GM12878 (cell line): ENCODE data around the gene PPP1R1B. TPM values are rescaled to one million over a fixed set of nuclear protein-coding genes. Genes with fewer than 3 reads are reported as not detected.

Source experiments
- ATAC-seq: fragments of 200-7000 bp; cut with Tn5 transposase; 3 replicates; pipeline ENCODE4 v1.9.1; 2020; ENCODE audit warnings: mild to moderate bottlenecking, moderate library complexity
- BruUV-seq: library from RNA; stranded (reverse); fragments of 400-500 nt; replicated peaks from 2 replicates; lab custom pipeline; 2021; lab: Mats Ljungman, UMichigan
- CTCF ChIA-PET: fragments of 300-600 bp; sonication (Branson Sonifier 250); formaldehyde crosslinking; extraction: SDS; loops from one replicate; lab custom pipeline; 2021; ENCODE audit warnings: inconsistent platforms; lab: Yijun Ruan, JAX
- POLR2A ChIA-PET: fragments of 350-600 bp; formaldehyde crosslinking; extraction: SDS; loops from one replicate; lab custom pipeline; 2021; ENCODE audit warnings: inconsistent platforms; lab: Charles Lee
- RAD21 ChIA-PET: fragments of 300-600 bp; sonication (Branson Sonifier 250); formaldehyde crosslinking; loops from one replicate; lab custom pipeline; 2023; ENCODE audit warnings: antibody characterized with exemption; ENCODE audit not compliant: unreplicated experiment; lab: Charles Lee
- SMC1A ChIA-PET: fragments of 300-600 bp; sonication (Branson Sonifier 250); formaldehyde crosslinking; loops from one replicate; lab custom pipeline; 2023; ENCODE audit not compliant: unreplicated experiment, uncharacterized antibody; lab: Charles Lee
- DNase-seq: peaks from one replicate; pipeline ENCODE4 v3.0.0-alpha.2; 2011; ENCODE audit warnings: low read depth, low spot score
- FAIRE-seq: peaks from 3 replicates; lab custom pipeline; 2011; peaks lifted over from hg19 to GRCh38; lab: Jason Lieb, UNC
- H2AFZ ChIP-seq: 2 replicates; pipeline ENCODE4 v1.6.0; 2011; ENCODE audit warnings: low read depth, low read length, control low read depth; ENCODE audit not compliant: control insufficient read depth
- H3K27ac ChIP-seq: 2 replicates; pipeline ENCODE4 v1.5.1; 2011; ENCODE audit warnings: control low read depth; ENCODE audit not compliant: control insufficient read depth, insufficient read depth
- H3K27me3 ChIP-seq, 2 experiments: replicated peaks in 1 of 2; 2 replicates each; pipeline versions ENCODE4 v1.6.0 to v1.6.1; 2011; ENCODE audit warnings: low read length in 1 of 2; ENCODE audit not compliant: control insufficient read depth in 2 of 2, insufficient read depth in 2 of 2
- H3K36me3 ChIP-seq, 2 experiments: 2 replicates each; pipeline ENCODE4 v1.5.1; 2011; ENCODE audit warnings: low read length in 1 of 2; ENCODE audit not compliant: control insufficient read depth in 2 of 2, insufficient read depth in 2 of 2
- H3K4me1 ChIP-seq: 2 replicates; pipeline ENCODE4 v1.6.1; 2011; ENCODE audit warnings: mild to moderate bottlenecking, low read length, moderate library complexity, mixed read lengths; ENCODE audit not compliant: control insufficient read depth, insufficient read depth
- H3K4me2 ChIP-seq: 2 replicates; pipeline ENCODE4 v1.6.0; 2011; ENCODE audit warnings: control low read depth; ENCODE audit not compliant: control insufficient read depth, insufficient read depth
- H3K4me3 ChIP-seq: fragments of 200-600 bp; sonication (generic); 2 replicates; pipeline ENCODE4 v1.5.1; 2016
- H3K79me2 ChIP-seq: 2 replicates; pipeline ENCODE4 v1.6.0; 2011; ENCODE audit warnings: low read length; ENCODE audit not compliant: control insufficient read depth, insufficient read depth
- H3K9ac ChIP-seq: 2 replicates; pipeline ENCODE4 v1.8.0; 2011; ENCODE audit warnings: low read length, control low read depth, mixed read lengths; ENCODE audit not compliant: control insufficient read depth, insufficient read depth
- H3K9me3 ChIP-seq: replicated peaks from 3 replicates; pipeline ENCODE4 v1.5.1; 2011; ENCODE audit warnings: mild to moderate bottlenecking, low read length; ENCODE audit not compliant: control insufficient read depth, insufficient read depth
- H4K20me1 ChIP-seq: 2 replicates; pipeline ENCODE4 v1.6.0; 2011; ENCODE audit not compliant: control insufficient read depth, insufficient read depth
- EGR1 ChIP-seq, 2 experiments: IDR thresholded peaks; 1 replicate in 1 of 2; 2 replicates in 1 of 2; pipeline ENCODE4 v1.6.1; 2011 to 2012; ENCODE audit warnings: low read depth in 2 of 2, low read length in 2 of 2, borderline replicate concordance in 1 of 2, mild to moderate bottlenecking in 1 of 2, moderate library complexity in 1 of 2
- HDAC6 ChIP-seq: fragments of 200-600 bp; sonication (generic); IDR thresholded peaks from one replicate; pipeline ENCODE4 v1.8.0; 2017; ENCODE audit warnings: antibody characterized with exemption; ENCODE audit not compliant: unreplicated experiment
- IRF4 ChIP-seq: IDR thresholded peaks from 2 replicates; pipeline ENCODE4 v1.6.1; 2011; ENCODE audit warnings: low read depth, low read length
- MAX ChIP-seq: IDR thresholded peaks from 2 replicates; pipeline ENCODE4 v1.6.1; 2012; ENCODE audit warnings: low read depth, low read length, improper control_type of control experiment
- NFYB ChIP-seq: IDR thresholded peaks from 2 replicates; pipeline ENCODE4 v1.6.1; 2011; ENCODE audit warnings: low read depth, mild to moderate bottlenecking, low read length, improper control_type of control experiment, moderate library complexity; ENCODE audit not compliant: insufficient read depth
- NR2C1 ChIP-seq: fragments of 450-650 bp; IDR thresholded peaks from 2 replicates; pipeline ENCODE4 v1.6.1; 2017; ENCODE audit warnings: antibody characterized with exemption, mild to moderate bottlenecking, moderate library complexity
- POU2F2 ChIP-seq: IDR thresholded peaks from 3 replicates; pipeline ENCODE4 v1.6.1; 2011; ENCODE audit warnings: low read depth, mild to moderate bottlenecking, low read length, borderline replicate concordance
- TCF3 ChIP-seq: IDR thresholded peaks from 2 replicates; pipeline ENCODE4 v1.6.1; 2012; ENCODE audit warnings: low read depth, mild to moderate bottlenecking, low read length, borderline replicate concordance; ENCODE audit not compliant: insufficient read depth
- ZNF622 ChIP-seq: fragments of 450-650 bp; IDR thresholded peaks from 2 replicates; pipeline ENCODE4 v1.6.1; 2017; ENCODE audit warnings: mild to moderate bottlenecking, inconsistent platforms
- WGBS: methylation state at CpG from one replicate; pipeline ENCODE4 v1.1.6; 2016; ENCODE audit warnings: low lambda C conversion rate; ENCODE audit not compliant: insufficient replicate concordance, insufficient coverage; ENCODE audit errors: missing lambda C conversion rate; 5-methylcytosine and 5-hydroxymethylcytosine counted together
- in situ Hi-C: fragments of 300-500 bp; cut with MboI; formaldehyde crosslinking; loops from 9 replicates; pipeline ENCODE4 v1.14.3; 2018; ENCODE audit warnings: mixed read lengths
- intact Hi-C: fragments of 100-400 bp; cut with micrococcal nuclease; formaldehyde crosslinking; loops from one replicate; pipeline ENCODE4 v1.14.2; 2022; ENCODE audit not compliant: unreplicated experiment
- polyA plus RNA-seq, 11 experiments: library from polyadenylated mRNA; depleted of rRNA in 4 of 11; unstranded in 6 of 11; stranded (reverse) in 5 of 11; fragments of >200 nt; fragmentation: Nextera tagmentation in 4 of 11; fragmentation: Illumina TruSeq in 1 of 11; extraction: Ambion mirVana in 4 of 11; extraction: Trizol in 1 of 11; gene quantifications; 1 replicate in 1 of 11; 2 replicates in 10 of 11; pipeline versions ENCODE4 v1.2.1 to v1.2.3, GENCODE V29; 2011 to 2016; ENCODE audit warnings: inconsistent platforms in 2 of 11, missing spikeins in 2 of 11, low read depth in 1 of 11
- total RNA-seq, 4 experiments: library from RNA; depleted of rRNA in 3 of 4; stranded (reverse); fragments of >200 nt in 3 of 4; fragmentation: Illumina TruSeq in 1 of 4; extraction: Trizol in 1 of 4; gene quantifications; 2 replicates each; pipeline versions ENCODE4 v1.2.1 to v1.2.3, GENCODE V29; 2013 to 2021
- TF ChIP-seq, protein P1 (sequence below): fragments of 150-350 bp; IDR thresholded peaks from 2 replicates; pipeline ENCODE4 v1.6.1; 2016; ENCODE audit warnings: low read depth, low read length

PPP1R1B gene
- total and polyA plus RNA-seq, 10 of the 15 experiments (the other 5 are each of a cell fraction or from before 2014, with no cell fraction given): 0.08 TPM; not detected in 9

- peak; percentile 54; the same call in 1 of the 2 replicates for TF ChIP-seq NFYB
Observed at GRCh38 chr17:39617446-39618245, 9.1 kb upstream of the PPP1R1B start (continued).

DNA sequence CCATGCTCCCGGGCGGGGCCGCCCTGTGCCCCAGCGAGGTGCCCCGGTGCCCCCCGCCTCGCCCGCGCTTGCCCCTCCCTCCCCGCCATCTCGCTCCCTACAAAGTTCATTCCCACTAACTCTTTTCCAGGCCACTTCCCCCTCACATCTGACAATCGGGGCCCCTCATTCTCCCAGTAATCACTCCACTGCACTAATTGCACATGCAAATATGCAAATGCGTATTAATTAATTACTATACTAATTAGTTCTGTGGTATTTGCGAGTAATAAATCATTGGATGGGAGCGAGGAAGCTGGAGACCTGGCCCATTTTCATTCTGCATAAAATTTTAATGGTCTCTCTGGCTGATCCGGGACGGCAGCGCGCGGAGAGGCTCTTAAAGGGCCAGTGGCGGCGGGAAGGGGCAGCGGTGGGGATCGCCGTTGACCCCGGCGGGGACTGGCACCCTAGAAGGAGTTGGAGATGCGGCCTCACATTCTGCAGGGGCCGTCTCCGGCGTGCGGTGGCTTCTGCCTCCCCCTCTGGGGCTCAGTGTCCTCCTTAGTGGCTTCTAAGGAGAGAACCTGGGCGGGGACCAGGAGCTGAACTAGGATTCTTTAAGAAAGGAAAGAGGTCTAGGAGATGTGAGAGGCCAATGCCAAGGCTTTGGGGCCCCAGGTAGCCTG is 8.4 kb upstream of the PPP1R1B start:
- SMC1A ChIA-PET: interaction anchor here (0.7 to 1.7 kb wide), 5 partner anchors 31 to 244 kb away, joined by 3 to 8 read pairs (median 3); no protein-coding TSS in a partner anchor
- ATAC-seq (no peak), DNase-seq (no peak), FAIRE-seq (no peak)
- Histone ChIP-seq H3K9me3 (no peaks in the 10 kb centered on the region), H2AFZ (peak overlapping the region; percentile 17; the same call in 1 of the 2 replicates), H4K20me1 (no peaks in the 10 kb centered on the region), H3K4me2 (peak overlapping the region; percentile 89), H3K79me2 (no peaks in the 10 kb centered on the region), H3K4me1 (peaks cover 5% of the 10 kb centered on the region), H3K27ac (no peak overlapping the region), H3K9ac (no peak overlapping the region), H3K36me3 (no peaks in the 10 kb centered on the region), H3K27me3 (no peaks in the 10 kb centered on the region; a peak in 2 of 4 replicates), H3K4me3 (no peak overlapping the region; the same call in 1 of the 2 replicates)
- intact Hi-C loops: no loop called here
- WGBS: 25% methylated on average over 24 of the region's 33 CpGs
- in situ Hi-C loops: no loop called here
- no TSS peak for BruUV-seq
- CTCF ChIA-PET: interaction anchor here (0.8 to 8.9 kb wide), 9 partner anchors 19 to 362 kb away, joined by 3 to 225 read pairs (median 12); partner anchors contain the start of genes MIEN1, PGAP3, PNMT and PSMD3
- POLR2A ChIA-PET: no interaction called here
- RAD21 ChIA-PET: interaction anchor here (5.6 kb wide), 1 partner anchor 68 kb away, joined by 54 read pairs; no protein-coding TSS in a partner anchor
- TF ChIP-seq MAX (no peak), HDAC6 (no peak), EGR1 (IDR thresholded peaks at IDR 0.05; ENCODE audit: borderline replicate concordance in 1 of 2, low read depth in 2 of 2, low read length in 2 of 2) (no peak), TCF3 (no peak), NR2C1 (no peak), IRF4 (no peak), ZNF622 (no peak), POU2F2 (peak; percentile 81; the same call in 1 of the 3 replicates)
- TF ChIP-seq, protein P1, sequence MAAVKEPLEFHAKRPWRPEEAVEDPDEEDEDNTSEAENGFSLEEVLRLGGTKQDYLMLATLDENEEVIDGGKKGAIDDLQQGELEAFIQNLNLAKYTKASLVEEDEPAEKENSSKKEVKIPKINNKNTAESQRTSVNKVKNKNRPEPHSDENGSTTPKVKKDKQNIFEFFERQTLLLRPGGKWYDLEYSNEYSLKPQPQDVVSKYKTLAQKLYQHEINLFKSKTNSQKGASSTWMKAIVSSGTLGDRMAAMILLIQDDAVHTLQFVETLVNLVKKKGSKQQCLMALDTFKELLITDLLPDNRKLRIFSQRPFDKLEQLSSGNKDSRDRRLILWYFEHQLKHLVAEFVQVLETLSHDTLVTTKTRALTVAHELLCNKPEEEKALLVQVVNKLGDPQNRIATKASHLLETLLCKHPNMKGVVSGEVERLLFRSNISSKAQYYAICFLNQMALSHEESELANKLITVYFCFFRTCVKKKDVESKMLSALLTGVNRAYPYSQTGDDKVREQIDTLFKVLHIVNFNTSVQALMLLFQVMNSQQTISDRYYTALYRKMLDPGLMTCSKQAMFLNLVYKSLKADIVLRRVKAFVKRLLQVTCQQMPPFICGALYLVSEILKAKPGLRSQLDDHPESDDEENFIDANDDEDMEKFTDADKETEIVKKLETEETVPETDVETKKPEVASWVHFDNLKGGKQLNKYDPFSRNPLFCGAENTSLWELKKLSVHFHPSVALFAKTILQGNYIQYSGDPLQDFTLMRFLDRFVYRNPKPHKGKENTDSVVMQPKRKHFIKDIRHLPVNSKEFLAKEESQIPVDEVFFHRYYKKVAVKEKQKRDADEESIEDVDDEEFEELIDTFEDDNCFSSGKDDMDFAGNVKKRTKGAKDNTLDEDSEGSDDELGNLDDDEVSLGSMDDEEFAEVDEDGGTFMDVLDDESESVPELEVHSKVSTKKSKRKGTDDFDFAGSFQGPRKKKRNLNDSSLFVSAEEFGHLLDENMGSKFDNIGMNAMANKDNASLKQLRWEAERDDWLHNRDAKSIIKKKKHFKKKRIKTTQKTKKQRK: no peak
